H1 (cell line): ENCODE results near the gene TMEM271. TPM values are rescaled to one million over a fixed set of nuclear protein-coding genes. Genes with fewer than 3 reads are reported as not detected.

Experiments
- CTCF ChIA-PET: fragments of 300-600 bp; sonication (Branson Sonifier 250); formaldehyde crosslinking; loops from one replicate; lab custom pipeline; 2021; ENCODE audit not compliant: partially characterized antibody; lab: Charles Lee
- POLR2A ChIA-PET: fragments of 300-600 bp; sonication (Branson Sonifier 250); formaldehyde crosslinking; loops from one replicate; lab custom pipeline; 2021; ENCODE audit warnings: inconsistent platforms; ENCODE audit not compliant: partially characterized antibody; lab: Charles Lee
- DNase-seq, 2 experiments: peaks; one replicate each; pipeline versions ENCODE4 v3.0.0 to v3.0.0-alpha.2; 2010 to 2022; ENCODE audit warnings: low spot score in 2 of 2, low read depth in 1 of 2, mixed read lengths in 1 of 2
- FAIRE-seq: peaks from 2 replicates; lab custom pipeline; 2011; peaks lifted over from hg19 to GRCh38; lab: Jason Lieb, UNC
- H2AFZ ChIP-seq: 2 replicates; pipeline ENCODE4 v1.8.1; 2012; ENCODE audit warnings: low read length, inconsistent platforms
- H2AK5ac ChIP-seq: 2 replicates; pipeline ENCODE4 v1.6.1; 2013; ENCODE audit warnings: low read depth, low read length
- H2BK120ac ChIP-seq: replicated peaks from 2 replicates; pipeline ENCODE3; 2013; ENCODE audit warnings: low read depth, low read length, inconsistent platforms
- H2BK12ac ChIP-seq: 2 replicates; pipeline ENCODE4 v1.6.1; 2013; ENCODE audit warnings: low read depth, low read length
- H2BK15ac ChIP-seq: 2 replicates; pipeline ENCODE4 v1.6.1; 2013; ENCODE audit warnings: low read length
- H2BK20ac ChIP-seq: 2 replicates; pipeline ENCODE4 v1.6.1; 2013; ENCODE audit warnings: low read length
- H2BK5ac ChIP-seq: 2 replicates; pipeline ENCODE4 v1.6.1; 2013; ENCODE audit warnings: low read depth, low read length
- H3K14ac ChIP-seq: 2 replicates; pipeline ENCODE4 v1.6.1; 2013; ENCODE audit warnings: inconsistent platforms; ENCODE audit not compliant: insufficient read length
- H3K18ac ChIP-seq: 2 replicates; pipeline ENCODE4 v1.6.1; 2013; ENCODE audit warnings: low read length; ENCODE audit errors: extremely low read depth
- H3K23ac ChIP-seq: 2 replicates; pipeline ENCODE4 v1.6.1; 2013; ENCODE audit warnings: inconsistent platforms; ENCODE audit not compliant: insufficient read length
- H3K23me2 ChIP-seq: 2 replicates; pipeline ENCODE4 v1.6.1; 2013; ENCODE audit warnings: low read depth, low read length
- H3K27ac ChIP-seq: 2 replicates; pipeline ENCODE4 v1.6.1; 2011; ENCODE audit warnings: low read depth, low read length, inconsistent platforms
- H3K27me3 ChIP-seq, 4 experiments: replicated peaks in 1 of 4; 1 replicate in 1 of 4; 2 replicates in 3 of 4; pipeline versions ENCODE4 v1.6.1 to v1.8.1; 2011 to 2013; ENCODE audit warnings: low read length in 3 of 4, mild to moderate bottlenecking in 3 of 4, inconsistent platforms in 2 of 4, mixed read lengths in 2 of 4, moderate library complexity in 1 of 4; ENCODE audit not compliant: control insufficient read depth in 3 of 4, insufficient read depth in 3 of 4; ENCODE audit errors: extremely low read depth in 1 of 4
- H3K36me3 ChIP-seq, 4 experiments: 2 replicates each; pipeline versions ENCODE4 v1.6.1 to v1.8.1; 2011 to 2013; ENCODE audit warnings: mild to moderate bottlenecking in 4 of 4, low read length in 3 of 4, moderate library complexity in 2 of 4, control low read depth in 1 of 4, inconsistent platforms in 1 of 4; ENCODE audit not compliant: insufficient read depth in 4 of 4, control insufficient read depth in 2 of 4
- H3K4ac ChIP-seq: replicated peaks from 2 replicates; pipeline ENCODE3; 2013; ENCODE audit warnings: low read length, low read depth, mixed read lengths, inconsistent platforms; ENCODE audit not compliant: insufficient read length
- H3K4me1 ChIP-seq, 4 experiments: replicated peaks in 1 of 4; 1 replicate in 1 of 4; 2 replicates in 3 of 4; pipeline versions ENCODE4 v1.6.1 to v1.8.1; 2011 to 2013; ENCODE audit warnings: low read length in 3 of 4, inconsistent platforms in 2 of 4, mixed read lengths in 1 of 4; ENCODE audit not compliant: insufficient read depth in 4 of 4, control insufficient read depth in 3 of 4
- H3K4me2 ChIP-seq, 2 experiments: 2 replicates each; pipeline versions ENCODE4 v1.6.1 to v1.8.1; 2011 to 2013; ENCODE audit warnings: low read depth in 2 of 2, low read length in 2 of 2, control low read depth in 1 of 2, inconsistent platforms in 1 of 2, mild to moderate bottlenecking in 1 of 2; ENCODE audit not compliant: insufficient read depth in 1 of 2
- H3K4me3 ChIP-seq, 4 experiments: fragments of 200-600, 300-600 bp in 1 of 4; sonication (generic), shearing (Covaris generic), sonication (Bioruptor Twin) in 1 of 4; 2 replicates each; pipeline versions ENCODE4 v1.5.1 to v1.8.1; 2011 to 2016; ENCODE audit warnings: low read length in 4 of 4, low read depth in 3 of 4, control low read depth in 2 of 4, inconsistent platforms in 2 of 4, mild to moderate bottlenecking in 2 of 4, mixed read lengths in 1 of 4, moderate library complexity in 1 of 4; ENCODE audit not compliant: insufficient read depth in 2 of 4; ENCODE audit errors: extremely low read depth in 1 of 4
- H3K56ac ChIP-seq: replicated peaks from 2 replicates; pipeline ENCODE3; 2013; ENCODE audit warnings: low read depth, mild to moderate bottlenecking, mixed read lengths, low read length, inconsistent platforms; ENCODE audit not compliant: insufficient read length
- H3K79me1 ChIP-seq: 2 replicates; pipeline ENCODE4 v1.6.1; 2013; ENCODE audit warnings: low read depth, low read length, control low read depth
- H3K79me2 ChIP-seq, 2 experiments: 2 replicates each; pipeline versions ENCODE4 v1.6.1 to v1.8.1; 2012 to 2013; ENCODE audit warnings: low read length in 2 of 2, mild to moderate bottlenecking in 2 of 2, inconsistent platforms in 1 of 2; ENCODE audit not compliant: insufficient read depth in 2 of 2, control insufficient read depth in 1 of 2
- H3K9ac ChIP-seq, 4 experiments: replicated peaks in 1 of 4; 1 replicate in 1 of 4; 2 replicates in 3 of 4; pipeline versions ENCODE4 v1.6.1 to v1.8.1; 2011 to 2013; ENCODE audit warnings: low read depth in 3 of 4, low read length in 3 of 4, control low read depth in 2 of 4, mild to moderate bottlenecking in 2 of 4, moderate library complexity in 2 of 4, inconsistent platforms in 1 of 4; ENCODE audit errors: extremely low read depth in 1 of 4
- H3K9me3 ChIP-seq, 2 experiments: 2 replicates each; pipeline versions ENCODE4 v1.6.1 to v1.8.1; 2012 to 2013; ENCODE audit warnings: mild to moderate bottlenecking in 2 of 2, moderate library complexity in 2 of 2, control low read depth in 1 of 2, inconsistent platforms in 1 of 2, low read depth in 1 of 2, low read length in 1 of 2, mixed read lengths in 1 of 2; ENCODE audit not compliant: insufficient read depth in 2 of 2
- H4K20me1 ChIP-seq, 2 experiments: replicated peaks in 1 of 2; 2 replicates each; pipeline versions ENCODE3 to v1.8.1; 2011 to 2013; ENCODE audit warnings: inconsistent platforms in 2 of 2, low read length in 2 of 2, mild to moderate bottlenecking in 1 of 2; ENCODE audit not compliant: insufficient read depth in 2 of 2, control insufficient read depth in 1 of 2
- H4K5ac ChIP-seq: 2 replicates; pipeline ENCODE4 v1.6.1; 2013; ENCODE audit warnings: low read length, low read depth, mixed read lengths, inconsistent platforms; ENCODE audit not compliant: insufficient read length
- H4K8ac ChIP-seq: 2 replicates; pipeline ENCODE4 v1.8.0; 2013; ENCODE audit warnings: mild to moderate bottlenecking, moderate library complexity, low read length, inconsistent platforms; ENCODE audit not compliant: insufficient read depth; ENCODE audit errors: extremely low read depth
- H4K91ac ChIP-seq: replicated peaks from 2 replicates; pipeline ENCODE3; 2013; ENCODE audit warnings: low read length, mixed read lengths, inconsistent platforms; ENCODE audit not compliant: insufficient read length
- CEBPB ChIP-seq: IDR thresholded peaks from 2 replicates; pipeline ENCODE4 v1.6.1; 2012; ENCODE audit warnings: low read depth, low read length
- RAD21 ChIP-seq, 2 experiments: IDR thresholded peaks in 1 of 2; conservative IDR thresholded peaks in 1 of 2; 2 replicates each; pipeline ENCODE4 v1.6.1; 2011; ENCODE audit warnings: low read depth in 2 of 2, low read length in 2 of 2, improper control_type of control experiment in 1 of 2, inconsistent platforms in 1 of 2, mild to moderate bottlenecking in 1 of 2, moderate library complexity in 1 of 2
- WGBS, 2 experiments: shearing (Covaris generic) in 1 of 2; methylation state at CpG; one replicate each; pipeline versions ENCODE4 v1.1.6 to v1.1.7; 2013 to 2015; ENCODE audit warnings: low lambda C conversion rate in 2 of 2, mixed read lengths in 2 of 2, inconsistent platforms in 1 of 2, low coverage in 1 of 2, missing lambda C conversion rate in 1 of 2; ENCODE audit not compliant: insufficient replicate concordance in 2 of 2, insufficient coverage in 1 of 2, insufficient read length in 1 of 2; ENCODE audit errors: extremely low coverage in 1 of 2, missing lambda C conversion rate in 1 of 2; 5-methylcytosine and 5-hydroxymethylcytosine counted together
- polyA plus RNA-seq, 7 experiments: library from polyadenylated mRNA; depleted of rRNA in 3 of 7; stranded (reverse) in 5 of 7; unstranded in 2 of 7; fragments of >200 nt in 5 of 7; fragments of 200-250 nt in 2 of 7; gene quantifications; 1 replicate in 5 of 7; 2 replicates in 1 of 7; 4 replicates in 1 of 7; pipeline versions ENCODE4 v1.2.1 to v1.2.3, GENCODE V29; 2011 to 2013; ENCODE audit warnings: missing spikeins in 2 of 7, mixed read lengths in 2 of 7
- total RNA-seq: library from RNA; stranded (reverse); fragmentation: NEBNext Ultra II Directional; extraction: Animal tissue kit (Norgen Biotek cat#: 25700); gene quantifications from 2 replicates; pipeline ENCODE4 v1.2.1, GENCODE V29; 2021

TMEM271 gene
- total and polyA plus RNA-seq, 2 of the 8 experiments (the other 6 are each of a cell fraction or from before 2014, with no cell fraction given): 0.08 to 0.35 TPM

DNA sequence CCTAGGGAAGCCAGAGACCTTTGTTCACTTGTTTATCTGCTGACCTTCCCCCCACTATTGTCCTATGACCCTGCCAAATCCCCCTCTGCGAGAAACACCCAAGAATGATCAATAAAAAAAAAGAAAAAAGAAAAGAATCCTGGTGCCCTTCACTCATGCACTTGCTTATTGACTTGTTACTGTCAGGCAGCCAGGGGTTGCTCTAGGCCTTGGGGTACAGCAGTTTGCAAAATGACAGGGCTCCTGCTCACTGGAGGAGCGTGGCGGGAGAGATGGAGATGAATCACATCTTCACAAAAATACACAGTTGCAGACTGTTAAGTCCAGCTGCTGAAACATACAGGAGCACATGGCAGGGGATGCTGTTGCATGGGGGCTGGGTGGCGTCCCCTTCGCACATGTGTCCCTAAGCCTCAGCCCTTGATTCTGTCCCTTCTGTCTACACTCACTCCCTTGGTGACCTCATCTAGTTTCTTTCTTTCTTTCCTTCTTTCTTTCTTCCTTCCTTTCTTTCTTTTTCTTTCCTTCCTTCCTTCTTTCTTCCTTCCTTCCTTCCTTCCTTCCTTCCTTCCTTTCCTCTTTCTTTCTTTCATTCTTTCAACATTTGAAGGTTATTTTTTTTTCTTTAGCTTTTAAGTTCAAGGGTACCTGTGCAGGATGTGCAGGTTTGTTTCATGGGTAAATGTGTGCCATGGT lies 16.9 kb upstream of the TMEM271 start:
- H3K79me1 ChIP-seq: no peaks in the 10 kb centered on the region
- H3K18ac ChIP-seq: no peak overlapping the region
- H3K4me3 ChIP-seq: no peak overlapping the region
- WGBS, 2 experiments: 94% methylated on average over 5 of the region's 5 CpGs; no CpG with 5 or more reads in 1 of the 2 experiments
- H2BK12ac ChIP-seq: no peak overlapping the region
- no peak overlapping the region for H3K27ac ChIP-seq
- no peaks in the 10 kb centered on the region for H3K27me3 ChIP-seq
- H2BK120ac ChIP-seq: no peak overlapping the region
- no peak overlapping the region for H4K91ac ChIP-seq
- POLR2A ChIA-PET: interaction anchor here (0.7 kb wide), 1 partner anchor 159 kb away, joined by 3 read pairs; no protein-coding TSS in a partner anchor
- no peak overlapping the region for H2BK15ac ChIP-seq
- no peak overlapping the region for H2BK20ac ChIP-seq
- H3K4ac ChIP-seq: no peak overlapping the region
- no peaks in the 10 kb centered on the region for H3K79me2 ChIP-seq
- H2AK5ac ChIP-seq: no peak overlapping the region
- H3K56ac ChIP-seq: no peak overlapping the region
- H2AFZ ChIP-seq: no peak overlapping the region
- TF ChIP-seq RAD21 (IDR thresholded peaks at IDR 0.05 in 1 of 2, conservative IDR thresholded peaks at IDR 0.05 in 1 of 2; ENCODE audit: low read depth in 2 of 2, low read length in 2 of 2): peak; percentile 10 to 26; a peak in 2 of 4 replicates
- TF ChIP-seq CEBPB: no peak
- TF ChIP-seq, all 59 proteins: peak for 1
- Histone ChIP-seq H3K14ac (no peak overlapping the region), H3K23ac (no peak overlapping the region), H3K4me1 (no peaks in the 10 kb centered on the region), H2BK5ac (no peak overlapping the region), H3K23me2 (no peaks in the 10 kb centered on the region; the same call in 1 of the 2 replicates), H4K5ac (no peak overlapping the region), H4K8ac (no peak overlapping the region), H3K4me2 (no peak overlapping the region), H4K20me1 (no peaks in the 10 kb centered on the region), H3K9me3 (no peaks in the 10 kb centered on the region), H3K9ac (no peak overlapping the region), H3K36me3 (no peaks in the 10 kb centered on the region)
- DNase-seq: no peak
- no peak for FAIRE-seq
- CTCF ChIA-PET: interaction anchor here (0.8 to 1.0 kb wide), 2 partner anchors 8 to 94 kb away, joined by 3 to 4 read pairs; no protein-coding TSS in a partner anchor
